LNCAP (cell line): Measurements from ENCODE around the gene PREX1.

ENCODE experiments used
- TF ChIP-seq, protein P1 (sequence below): fragments of 450-650 bp; IDR thresholded peaks from 2 replicates; pipeline ENCODE4 v1.5.1; 2017; ENCODE audit warnings: mild to moderate bottlenecking

Gene PREX1

GRCh38 chr20:48691523-48691922, 136.3 kb downstream of the PREX1 start:
- TF ChIP-seq, protein P1, sequence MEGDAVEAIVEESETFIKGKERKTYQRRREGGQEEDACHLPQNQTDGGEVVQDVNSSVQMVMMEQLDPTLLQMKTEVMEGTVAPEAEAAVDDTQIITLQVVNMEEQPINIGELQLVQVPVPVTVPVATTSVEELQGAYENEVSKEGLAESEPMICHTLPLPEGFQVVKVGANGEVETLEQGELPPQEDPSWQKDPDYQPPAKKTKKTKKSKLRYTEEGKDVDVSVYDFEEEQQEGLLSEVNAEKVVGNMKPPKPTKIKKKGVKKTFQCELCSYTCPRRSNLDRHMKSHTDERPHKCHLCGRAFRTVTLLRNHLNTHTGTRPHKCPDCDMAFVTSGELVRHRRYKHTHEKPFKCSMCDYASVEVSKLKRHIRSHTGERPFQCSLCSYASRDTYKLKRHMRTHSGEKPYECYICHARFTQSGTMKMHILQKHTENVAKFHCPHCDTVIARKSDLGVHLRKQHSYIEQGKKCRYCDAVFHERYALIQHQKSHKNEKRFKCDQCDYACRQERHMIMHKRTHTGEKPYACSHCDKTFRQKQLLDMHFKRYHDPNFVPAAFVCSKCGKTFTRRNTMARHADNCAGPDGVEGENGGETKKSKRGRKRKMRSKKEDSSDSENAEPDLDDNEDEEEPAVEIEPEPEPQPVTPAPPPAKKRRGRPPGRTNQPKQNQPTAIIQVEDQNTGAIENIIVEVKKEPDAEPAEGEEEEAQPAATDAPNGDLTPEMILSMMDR = no peak

- TF ChIP-seq, protein P1 = no peak
Measured at GRCh38 chr20:48690888-48691287, 136.9 kb downstream of the PREX1 start.

DNA sequence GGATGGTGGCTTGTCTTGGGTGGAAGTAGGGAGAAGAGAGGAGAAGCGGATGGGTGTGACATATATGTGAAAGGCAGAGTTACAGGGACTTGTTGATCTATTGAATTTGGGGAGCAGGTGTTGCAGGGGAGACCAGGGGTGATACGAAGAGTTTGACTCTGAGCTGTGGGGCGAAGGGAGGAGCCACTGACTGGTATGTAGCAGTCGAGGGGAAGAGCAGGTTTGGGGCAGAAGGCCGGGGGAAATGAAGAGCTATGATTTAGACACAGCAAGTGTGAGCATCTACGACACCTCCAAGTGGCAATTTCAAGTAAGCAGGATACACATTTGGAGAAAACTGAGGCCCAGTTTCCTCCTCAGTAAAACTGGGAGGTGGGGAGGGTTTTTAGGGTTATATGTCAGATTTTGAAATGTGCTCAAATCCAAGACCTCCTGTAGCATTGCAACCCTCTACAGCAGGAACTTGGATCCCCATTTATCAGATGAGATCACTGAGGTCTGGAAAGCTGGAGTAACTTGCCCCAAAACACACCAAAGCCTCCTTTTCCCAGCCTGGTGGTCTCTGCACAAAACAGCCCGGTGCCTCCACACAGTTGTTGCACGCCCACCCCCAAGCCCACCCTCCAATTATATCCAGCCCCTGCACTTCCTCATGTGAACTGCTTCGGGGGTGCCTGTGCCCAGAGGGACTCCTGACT, 137.8 kb downstream of the PREX1 start:
- TF ChIP-seq, protein P1 = no peak

DNA sequence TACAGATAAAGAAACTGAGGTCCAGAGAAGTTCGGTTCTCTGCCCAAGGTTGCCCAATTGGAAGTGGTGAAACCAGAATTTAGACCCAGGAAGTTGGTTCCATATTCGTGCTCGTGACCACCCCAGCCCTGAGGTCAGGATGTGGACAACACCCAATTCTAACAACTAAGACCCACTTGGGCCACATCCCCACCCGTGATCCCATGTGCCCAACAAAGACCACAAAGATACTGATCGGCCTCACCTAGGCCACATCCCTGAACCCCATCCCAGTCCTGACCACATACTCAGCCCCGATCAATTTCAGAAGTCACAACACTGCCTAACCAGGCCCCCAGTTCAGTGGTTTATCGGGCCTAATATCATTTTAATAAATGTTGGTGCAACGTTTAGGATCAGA, 138.4 kb downstream of the PREX1 start:
- TF ChIP-seq, protein P1 = no peak

- TF ChIP-seq, protein P1 = no peak
Measured at GRCh38 chr20:48688579-48688978, 139.2 kb downstream of the PREX1 start.

GRCh38 chr20:48687117-48687800, 140.5 kb downstream of the PREX1 start:
- TF ChIP-seq, protein P1 = no peak

- TF ChIP-seq, protein P1 = no peak
Measured at GRCh38 chr20:48686238-48687116, 141.3 kb downstream of the PREX1 start.
